Raji (cell line): ENCODE measurements around the gene PPAT.

ENCODE experiments used
- POLR2A ChIP-seq: IDR thresholded peaks from 2 replicates; pipeline ENCODE4 v1.6.1; 2011; ENCODE audit warnings: low read depth, low read length, control low read depth; ENCODE audit not compliant: insufficient read depth

The PPAT gene

DNA sequence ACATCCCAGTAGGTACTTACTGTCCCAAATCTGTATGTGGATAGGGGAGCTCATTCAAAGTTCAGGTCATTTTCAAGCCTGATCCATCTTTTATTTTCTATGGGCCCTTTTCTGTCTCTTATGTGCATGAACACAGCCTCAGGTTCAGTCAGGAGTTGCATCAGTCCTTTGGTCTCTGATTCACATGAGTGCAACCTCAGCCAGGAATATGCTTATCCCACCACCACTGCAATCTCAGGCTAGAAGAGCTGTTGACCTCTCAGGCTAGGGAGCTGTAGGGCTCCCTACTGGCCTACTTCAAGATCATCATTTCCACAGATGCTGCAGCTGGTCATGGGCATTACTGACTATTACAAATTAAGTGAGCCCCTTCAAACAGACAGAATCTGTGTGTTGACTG, 75.3 kb downstream of the PPAT start:
- TF ChIP-seq POLR2A = no peak

DNA sequence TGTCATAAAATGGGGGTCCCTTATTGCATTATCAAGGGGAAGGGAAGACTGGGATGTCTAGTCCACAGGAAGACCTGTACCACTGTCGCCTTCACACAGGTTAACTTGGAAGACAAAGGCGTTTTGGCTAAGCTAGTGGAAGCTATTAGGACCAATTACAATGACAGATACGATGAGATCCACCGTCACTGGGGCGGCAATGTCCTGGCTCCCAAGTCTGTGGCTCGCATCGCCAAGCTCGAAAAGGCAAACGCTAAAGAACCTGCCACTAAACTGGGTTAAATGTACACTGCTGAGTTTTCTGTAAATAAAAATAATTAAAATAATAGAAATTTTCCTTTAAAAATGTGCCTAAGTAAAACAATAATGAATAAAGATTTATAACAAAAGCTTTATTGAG, 78.8 kb downstream of the PPAT start:
- TF ChIP-seq POLR2A = no peak

DNA sequence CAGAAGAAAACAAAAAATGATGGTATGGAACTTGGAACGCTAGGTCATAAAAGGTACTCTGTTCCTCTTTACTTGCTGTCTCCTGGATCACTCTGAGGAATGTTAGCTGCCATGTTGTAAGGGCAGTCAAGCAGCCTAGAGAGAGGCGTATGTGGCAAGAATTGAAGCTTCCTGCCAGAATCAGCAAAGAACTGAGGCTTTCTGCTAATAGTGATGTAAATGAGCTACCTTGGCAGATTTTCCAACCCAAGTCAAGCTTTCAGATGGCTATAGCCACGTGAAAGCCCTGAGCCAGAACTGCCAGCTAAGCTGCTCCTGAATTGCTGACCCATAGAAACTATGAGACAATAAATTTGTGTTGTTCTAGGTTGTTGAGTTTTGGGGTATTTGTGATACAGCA, 86.8 kb downstream of the PPAT start:
- no peak for TF ChIP-seq POLR2A

GRCh38 chr4:56345458-56345857, 90.0 kb downstream of the PPAT start:
- TF ChIP-seq POLR2A = no peak
